GM13976 (cell line): ENCODE measurements around the gene VENTX.
A peak's percentile ranks its signal among the peaks of the same experiment; 100 is the strongest.

ENCODE experiments used
- DNase-seq: peaks from one replicate; pipeline ENCODE4 v3.0.0; 2012; ENCODE audit warnings: low spot score
- CTCF ChIP-seq: IDR thresholded peaks from 2 replicates; pipeline ENCODE4 v1.5.1; 2012; ENCODE audit warnings: borderline replicate concordance, mild to moderate bottlenecking; ENCODE audit not compliant: insufficient read depth; ENCODE audit errors: extremely low read depth, missing control alignments, control extremely low read depth
- in situ Hi-C: fragments of 300-500 bp; cut with MboI; formaldehyde crosslinking; loops from one replicate; pipeline ENCODE4 v1.12.0; 2022; ENCODE audit warnings: low sequenced_read_pairs, mixed read lengths, inconsistent platforms; ENCODE audit not compliant: unreplicated experiment

The VENTX gene

GRCh38 chr10:133241501-133242205, 4.0 kb downstream of the VENTX start:
- no peak for TF ChIP-seq CTCF
- in situ Hi-C loops, result no loop called here
- peak; percentile 72 for DNase-seq

DNA sequence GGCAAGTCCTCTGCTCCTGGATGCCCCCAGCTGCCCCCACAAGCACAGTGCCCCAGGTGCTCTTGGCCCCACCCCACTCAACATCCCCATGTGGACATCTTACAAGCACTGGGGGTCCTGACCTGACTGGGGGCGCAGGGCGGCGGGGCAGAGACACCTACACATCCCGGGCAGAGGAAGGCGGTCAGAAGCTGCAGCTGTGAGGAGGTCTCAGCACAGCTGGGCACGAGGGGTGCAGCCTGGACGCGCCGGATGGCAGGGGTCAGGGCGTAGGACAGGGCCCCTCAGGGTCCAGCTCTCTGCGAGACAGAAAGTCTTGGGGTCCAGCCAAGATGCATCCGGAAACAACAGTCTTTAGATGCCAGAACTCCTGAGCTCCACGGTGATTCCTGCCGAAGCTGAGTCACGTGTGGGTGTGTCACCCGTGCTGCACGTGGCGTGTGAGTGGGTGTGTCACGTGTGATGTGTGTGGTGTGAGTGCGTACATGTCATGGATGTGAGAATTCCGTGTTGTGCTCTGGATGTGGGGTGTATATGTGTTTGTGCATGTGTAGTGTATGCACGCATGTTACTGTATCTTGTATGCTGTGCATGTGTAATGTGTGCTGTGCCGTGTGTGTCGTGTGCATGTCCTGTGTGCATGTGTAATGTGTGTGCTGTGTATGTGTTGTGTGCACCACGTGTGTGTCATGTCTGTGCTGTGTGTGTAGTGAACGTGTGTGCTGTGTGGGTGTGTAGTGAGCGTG, 5.1 kb downstream of the VENTX start:
- DNase-seq, result no peak
- in situ Hi-C loops, result no loop called here
- no peak for TF ChIP-seq CTCF

DNA sequence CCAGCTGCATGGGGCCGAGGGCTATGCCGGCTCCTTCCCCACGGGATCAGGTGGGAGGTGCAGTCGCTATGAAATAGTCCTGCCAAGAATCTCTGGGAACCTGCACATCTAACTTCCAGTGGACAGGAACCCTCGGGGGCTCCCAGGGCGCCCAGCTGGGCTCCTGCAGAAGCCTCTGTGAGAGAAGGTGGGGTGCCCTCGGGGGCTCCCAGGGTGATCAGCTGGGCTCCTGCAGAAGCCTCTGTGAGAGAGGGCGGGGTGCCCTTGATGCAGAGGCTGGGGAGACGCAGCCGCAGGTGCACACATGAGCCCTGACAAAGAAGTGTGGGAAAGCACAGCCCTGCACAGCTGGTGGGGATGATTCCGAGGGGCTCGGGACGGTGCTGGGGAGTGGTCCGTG, 5.9 kb downstream of the VENTX start:
- in situ Hi-C loops, result no loop called here
- no peak for DNase-seq
- TF ChIP-seq CTCF, result no peak

DNA sequence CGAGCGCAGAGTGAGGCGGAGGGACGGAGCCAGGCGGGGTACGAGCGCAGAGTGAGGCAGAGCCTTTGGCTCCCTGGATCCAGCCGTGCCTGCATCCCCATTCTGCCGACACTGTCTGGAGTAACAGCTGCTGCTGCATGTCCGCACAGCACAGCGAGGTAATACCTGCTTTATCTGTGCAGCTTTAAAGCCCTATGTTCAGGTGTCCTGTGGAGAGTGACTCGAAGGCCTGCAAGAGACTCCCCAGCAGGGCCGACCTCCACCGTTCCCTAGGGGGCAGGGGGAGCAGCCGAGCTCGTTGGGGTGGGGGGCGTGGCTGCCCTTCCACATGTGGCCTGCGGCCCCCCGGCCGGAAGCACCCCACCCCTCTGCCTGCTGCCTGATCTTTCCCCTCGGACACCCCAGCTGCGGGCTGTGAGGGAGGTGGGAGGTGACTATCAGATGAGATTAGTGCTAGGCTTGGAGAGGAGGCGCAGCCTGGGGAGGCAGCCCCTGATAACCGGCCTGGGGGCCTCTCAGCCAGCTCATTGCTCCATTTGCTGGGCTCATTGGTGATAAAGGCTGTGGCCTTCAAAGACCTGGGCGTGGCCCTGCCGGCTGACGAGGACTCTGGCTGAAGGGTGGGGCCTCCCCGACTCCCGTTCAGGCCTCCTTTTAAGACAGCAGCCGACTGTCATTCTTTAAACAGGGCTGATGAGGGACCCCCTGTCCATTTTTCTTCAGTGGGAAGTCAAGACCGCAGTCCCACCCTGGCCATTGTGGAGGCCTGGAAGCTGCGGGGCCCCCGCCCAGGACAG, 8.0 kb downstream of the VENTX start:
- in situ Hi-C loops, result no loop called here
- no peak for TF ChIP-seq CTCF
- no peak for DNase-seq

DNA sequence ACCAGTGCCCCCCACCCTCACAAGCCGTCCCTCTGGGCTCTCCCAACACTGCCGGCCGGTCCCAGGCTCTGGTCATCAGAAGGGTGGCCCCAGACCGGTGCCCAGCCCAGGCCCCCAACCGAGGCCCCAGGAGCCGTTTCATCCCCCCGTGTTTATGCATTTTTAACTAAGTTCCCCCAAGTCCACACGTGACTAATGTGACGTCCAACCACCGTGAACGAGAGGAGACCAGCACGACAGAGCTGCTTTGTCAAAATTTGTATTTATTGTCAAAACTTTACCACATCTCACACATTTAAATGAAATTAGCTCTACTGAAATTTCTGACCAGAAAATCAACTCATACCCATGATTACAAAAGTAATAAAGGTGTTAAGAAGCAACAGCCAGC, 8.6 kb downstream of the VENTX start:
- DNase-seq, result no peak
- in situ Hi-C loops, result no loop called here
- no peak for TF ChIP-seq CTCF

GRCh38 chr10:133247681-133248333, 10.2 kb downstream of the VENTX start:
- in situ Hi-C loops, result no loop called here
- no peak for DNase-seq
- no peak for TF ChIP-seq CTCF
